ENCODE results near the gene CLEC1A. TPM values are rescaled to one million over a fixed set of nuclear protein-coding genes. Genes with fewer than 3 reads are reported as not detected.

Gene CLEC1A
- total and polyA plus RNA-seq, 4 experiments from 2014 or later, result not detected

DNA sequence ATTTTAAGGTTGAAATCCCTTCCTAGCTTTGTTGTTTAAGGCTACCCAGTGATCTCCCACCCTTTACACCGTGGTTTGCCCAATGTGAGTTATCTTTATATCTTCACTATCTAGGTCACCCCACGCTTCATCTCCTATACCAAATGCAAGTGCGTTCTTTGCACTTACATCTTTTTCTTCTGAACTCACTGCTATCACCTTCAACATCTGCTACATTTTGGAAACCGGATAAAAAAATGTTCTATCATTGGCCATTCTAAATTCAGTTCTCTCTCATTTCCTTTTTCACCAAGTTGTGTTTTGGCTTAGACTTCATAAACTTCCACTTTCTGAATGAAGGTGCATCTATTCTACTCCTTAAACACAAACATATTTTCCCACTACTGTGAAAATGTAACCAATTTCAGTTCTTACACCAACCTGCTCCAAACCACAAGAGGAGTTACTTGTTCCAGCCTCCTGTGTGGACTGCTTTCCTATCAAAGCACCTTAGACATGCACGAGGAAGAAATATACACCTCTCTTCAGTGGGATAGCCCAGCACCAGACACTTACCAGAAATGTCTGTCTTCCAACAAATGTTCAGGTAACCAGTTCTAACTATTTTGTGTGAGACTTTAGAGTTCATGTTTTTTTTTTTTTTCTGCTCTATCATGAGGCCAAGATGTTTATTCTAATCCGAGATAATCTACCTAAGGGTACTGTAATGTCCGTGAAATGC, 46.4 kb downstream of the CLEC1A start:
- no peak for DNase-seq
- Mint-ChIP-seq H3K4me3 (no peak overlapping the region), H3K27ac (peak overlapping the region in 1 of 7 donors; percentile 2), H3K36me3 (no peaks in the 10 kb centered on the region), H3K9me3 (peaks cover 0 to 4% (median 0%) of the 10 kb centered on the region in 8 donors), H3K27me3 (peaks cover 20 to 25% of the 10 kb centered on the region in 2 donors), H3K4me1 (peaks cover 0 to 5% (median 5%) of the 10 kb centered on the region in 4 donors)
- no peak overlapping the region for H3K4me3 ChIP-seq (ENCODE audit: low read length in 2 of 2)
- no peaks in the 10 kb centered on the region for H3K9me3 ChIP-seq (ENCODE audit: control insufficient read depth in 1 of 2, low read length in 2 of 2)
- H3K27ac ChIP-seq (ENCODE audit: low read depth, low read length), result no peak overlapping the region
- H3K27me3 ChIP-seq (ENCODE audit: insufficient read depth, low read length), result no peaks in the 10 kb centered on the region
- intact Hi-C loops (cut with micrococcal nuclease), result no loop called here
- H3K36me3 ChIP-seq (ENCODE audit: insufficient read depth, low read length), result no peaks in the 10 kb centered on the region
- POLR2A ChIA-PET (ENCODE audit: partially characterized antibody), result no interaction called here
- CTCF ChIA-PET (ENCODE audit: partially characterized antibody), result no interaction called here
- no peaks in the 10 kb centered on the region for H3K4me1 ChIP-seq (ENCODE audit: insufficient read depth, low read length)

DNA sequence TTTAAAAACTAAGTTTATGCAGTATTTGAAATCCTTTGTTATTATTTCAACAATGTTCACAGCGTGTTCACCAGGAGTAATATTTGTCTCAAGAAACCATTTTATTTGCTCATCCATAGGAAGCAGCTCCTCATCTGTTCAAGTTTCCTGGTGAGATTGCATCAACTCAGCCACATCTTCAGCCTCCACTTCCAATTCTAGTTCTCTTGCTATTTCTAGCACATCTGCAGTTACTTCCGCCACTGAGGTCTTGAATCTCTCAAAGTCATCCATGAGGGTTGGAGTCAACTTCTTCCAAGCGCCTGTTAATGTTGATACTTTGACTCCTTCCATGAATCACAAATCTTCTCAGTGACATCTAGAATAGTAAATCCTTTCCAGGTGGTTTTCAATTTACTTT, 50.3 kb downstream of the CLEC1A start:
- Mint-ChIP-seq H3K27ac (no peak overlapping the region), H3K9me3 (peaks cover 0 to 4% (median 0%) of the 10 kb centered on the region in 8 donors), H3K27me3 (peaks cover 20 to 31% of the 10 kb centered on the region in 2 donors), H3K36me3 (no peaks in the 10 kb centered on the region), H3K4me1 (peaks cover 0 to 5% (median 5%) of the 10 kb centered on the region in 4 donors), H3K4me3 (no peak overlapping the region)
- Histone ChIP-seq H3K4me3 (ENCODE audit: low read length in 2 of 2) (no peak overlapping the region), H3K4me1 (ENCODE audit: insufficient read depth, low read length) (no peaks in the 10 kb centered on the region), H3K36me3 (ENCODE audit: insufficient read depth, low read length) (no peaks in the 10 kb centered on the region), H3K27me3 (ENCODE audit: insufficient read depth, low read length) (no peaks in the 10 kb centered on the region), H3K9me3 (ENCODE audit: control insufficient read depth in 1 of 2, low read length in 2 of 2) (no peaks in the 10 kb centered on the region), H3K27ac (ENCODE audit: low read depth, low read length) (no peak overlapping the region)
- ChIA-PET POLR2A (ENCODE audit: partially characterized antibody) (no interaction called here), CTCF (ENCODE audit: partially characterized antibody) (no interaction called here)
- intact Hi-C loops (cut with micrococcal nuclease), result no loop called here
- DNase-seq, result no peak

DNA sequence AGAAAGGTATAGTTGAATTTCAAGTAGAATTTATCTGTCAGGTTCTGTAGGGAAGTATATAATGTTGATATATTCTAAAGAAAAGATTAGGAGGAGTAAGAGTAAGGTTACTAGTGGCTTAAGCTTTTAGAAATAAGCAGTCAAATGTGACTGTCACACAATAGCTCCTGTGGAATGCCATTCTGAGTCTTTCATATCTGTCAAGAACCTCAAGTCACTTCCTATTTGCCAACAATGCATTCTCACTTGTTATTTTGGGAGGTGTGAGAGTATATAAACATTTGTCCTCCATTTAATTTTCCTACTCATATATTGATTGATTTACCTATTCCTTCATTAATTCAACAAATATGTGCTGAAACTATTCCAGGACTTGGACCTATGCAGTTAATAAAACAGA, 56.6 kb downstream of the CLEC1A start:
- H3K27me3 ChIP-seq (ENCODE audit: insufficient read depth, low read length), result no peaks in the 10 kb centered on the region
- no peak overlapping the region for H3K27ac Mint-ChIP-seq
- no peak overlapping the region for H3K4me3 Mint-ChIP-seq
- no peaks in the 10 kb centered on the region for H3K4me1 Mint-ChIP-seq
- no peaks in the 10 kb centered on the region for H3K9me3 ChIP-seq (ENCODE audit: control insufficient read depth in 1 of 2, low read length in 2 of 2)
- H3K4me3 ChIP-seq (ENCODE audit: low read length in 2 of 2), result no peak overlapping the region
- peaks cover 10 to 24% of the 10 kb centered on the region in 2 donors for H3K27me3 Mint-ChIP-seq
- ChIA-PET CTCF (ENCODE audit: partially characterized antibody) (no interaction called here), POLR2A (ENCODE audit: partially characterized antibody) (no interaction called here)
- intact Hi-C loops (cut with micrococcal nuclease), result no loop called here
- no peaks in the 10 kb centered on the region for H3K9me3 Mint-ChIP-seq
- H3K27ac ChIP-seq (ENCODE audit: low read depth, low read length), result no peak overlapping the region
- H3K4me1 ChIP-seq (ENCODE audit: insufficient read depth, low read length), result no peaks in the 10 kb centered on the region
- DNase-seq, result no peak
- no peaks in the 10 kb centered on the region for H3K36me3 Mint-ChIP-seq
- no peaks in the 10 kb centered on the region for H3K36me3 ChIP-seq (ENCODE audit: insufficient read depth, low read length)

DNA sequence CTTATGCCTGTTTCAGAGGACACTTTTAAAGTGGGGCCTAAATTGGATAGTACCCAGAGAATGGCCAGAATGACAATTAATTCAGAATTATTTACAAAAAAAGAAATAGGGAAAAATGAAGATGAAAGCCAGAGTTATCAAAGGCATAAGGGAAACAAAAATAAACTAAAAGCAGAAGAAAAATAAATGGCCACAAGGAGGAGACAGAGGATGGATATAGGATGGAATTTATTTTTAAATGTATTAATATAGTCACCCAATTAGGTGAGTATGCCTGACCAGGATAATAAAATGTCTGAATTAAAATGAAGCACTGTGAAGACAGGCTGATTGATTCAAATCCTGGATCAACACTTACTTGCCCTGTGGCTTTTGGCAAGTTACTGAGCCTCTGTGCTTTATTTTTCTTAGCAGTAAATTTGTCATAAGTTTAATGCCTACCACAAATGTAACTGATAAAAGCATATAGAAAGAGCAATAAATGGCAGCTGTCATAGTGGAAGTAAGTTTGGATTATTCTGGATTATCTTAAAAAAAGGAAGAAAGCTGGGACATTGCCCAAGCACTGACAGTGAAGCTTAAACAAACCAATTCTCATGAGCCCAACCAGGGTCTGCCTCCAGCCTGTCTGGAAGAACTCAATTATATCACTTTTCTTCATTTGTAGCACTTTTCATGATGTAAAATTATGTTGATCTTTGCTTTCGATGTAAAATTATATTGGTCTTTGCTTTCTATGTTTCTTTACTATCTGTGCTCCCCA, 64.8 kb downstream of the CLEC1A start:
- intact Hi-C loops (cut with micrococcal nuclease), result no loop called here
- H3K27ac Mint-ChIP-seq, result no peak overlapping the region
- H3K4me1 Mint-ChIP-seq, result no peaks in the 10 kb centered on the region
- peaks cover 7 to 13% of the 10 kb centered on the region in 2 donors for H3K27me3 Mint-ChIP-seq
- H3K9me3 Mint-ChIP-seq, result peaks cover 0 to 1% (median 0%) of the 10 kb centered on the region in 8 donors
- no peak overlapping the region for H3K27ac ChIP-seq (ENCODE audit: low read depth, low read length)
- no peaks in the 10 kb centered on the region for H3K27me3 ChIP-seq (ENCODE audit: insufficient read depth, low read length)
- DNase-seq, result no peak
- no peak overlapping the region for H3K4me3 ChIP-seq (ENCODE audit: low read length in 2 of 2)
- CTCF ChIA-PET (ENCODE audit: partially characterized antibody), result interaction anchor here (1.1 kb wide), 1 partner anchor 284 kb away, joined by 3 read pairs; no protein-coding TSS in a partner anchor
- H3K4me3 Mint-ChIP-seq, result no peak overlapping the region
- no peaks in the 10 kb centered on the region for H3K9me3 ChIP-seq (ENCODE audit: control insufficient read depth in 1 of 2, low read length in 2 of 2)
- no peaks in the 10 kb centered on the region for H3K4me1 ChIP-seq (ENCODE audit: insufficient read depth, low read length)
- POLR2A ChIA-PET (ENCODE audit: partially characterized antibody), result no interaction called here
- H3K36me3 Mint-ChIP-seq, result no peaks in the 10 kb centered on the region
- no peaks in the 10 kb centered on the region for H3K36me3 ChIP-seq (ENCODE audit: insufficient read depth, low read length)

DNA sequence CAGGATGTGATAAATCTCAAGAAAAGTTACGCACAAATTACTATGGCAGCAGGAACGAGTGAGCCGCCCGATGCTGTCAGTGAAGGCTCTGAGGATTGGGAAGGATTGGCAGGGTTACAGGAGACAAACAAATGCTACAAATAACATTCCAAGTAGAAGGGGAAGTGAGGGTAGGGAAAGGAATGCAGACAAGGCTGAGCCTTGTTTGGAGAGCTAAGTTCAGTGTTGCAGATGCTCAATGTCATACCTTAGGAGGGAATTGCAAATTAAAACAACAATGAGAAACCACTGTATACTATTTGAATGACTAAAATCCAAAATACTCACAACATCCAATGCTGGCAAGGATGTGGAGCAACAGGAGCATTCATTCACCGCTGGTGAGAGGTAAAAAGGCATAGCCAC, 67.0 kb downstream of the CLEC1A start:
- Histone ChIP-seq H3K4me3 (ENCODE audit: low read length in 2 of 2) (no peak overlapping the region), H3K36me3 (ENCODE audit: insufficient read depth, low read length) (no peaks in the 10 kb centered on the region), H3K27me3 (ENCODE audit: insufficient read depth, low read length) (no peaks in the 10 kb centered on the region), H3K4me1 (ENCODE audit: insufficient read depth, low read length) (no peaks in the 10 kb centered on the region), H3K27ac (ENCODE audit: low read depth, low read length) (no peak overlapping the region), H3K9me3 (ENCODE audit: control insufficient read depth in 1 of 2, low read length in 2 of 2) (no peaks in the 10 kb centered on the region)
- H3K27me3 Mint-ChIP-seq, result peaks cover 5 to 8% of the 10 kb centered on the region in 2 donors
- no peak overlapping the region for H3K27ac Mint-ChIP-seq
- no peak for DNase-seq
- no peaks in the 10 kb centered on the region for H3K36me3 Mint-ChIP-seq
- intact Hi-C loops (cut with micrococcal nuclease), result no loop called here
- H3K4me3 Mint-ChIP-seq, result no peak overlapping the region
- ChIA-PET CTCF (ENCODE audit: partially characterized antibody) (interaction anchor here (0.7 kb wide), 1 partner anchor 87 kb away, joined by 3 read pairs; no protein-coding TSS in a partner anchor), POLR2A (ENCODE audit: partially characterized antibody) (no interaction called here)
- no peaks in the 10 kb centered on the region for H3K4me1 Mint-ChIP-seq
- H3K9me3 Mint-ChIP-seq, result peaks cover 0 to 1% (median 0%) of the 10 kb centered on the region in 8 donors

DNA sequence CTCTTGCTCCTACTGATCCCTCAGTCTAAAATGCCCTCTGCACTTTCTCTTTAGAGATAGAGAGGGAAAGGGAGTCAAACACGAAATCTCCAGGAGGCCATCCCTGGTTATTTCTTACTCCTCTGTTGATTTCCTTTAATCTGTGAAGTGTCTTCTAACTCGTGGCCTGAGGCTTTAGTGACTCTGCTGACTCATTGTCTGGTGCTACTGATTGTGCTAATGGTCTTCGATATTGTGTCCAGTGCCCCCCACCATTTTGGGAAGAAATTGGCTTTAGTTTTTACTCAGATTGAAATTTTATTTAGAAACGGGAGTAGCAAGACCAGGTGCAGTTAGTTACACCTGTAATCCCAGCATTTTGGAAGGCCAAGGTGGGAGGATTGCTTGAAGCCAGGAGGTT, 67.5 kb downstream of the CLEC1A start:
- no peak overlapping the region for H3K27ac Mint-ChIP-seq
- Histone ChIP-seq H3K36me3 (ENCODE audit: insufficient read depth, low read length) (no peaks in the 10 kb centered on the region), H3K27ac (ENCODE audit: low read depth, low read length) (no peak overlapping the region), H3K4me1 (ENCODE audit: insufficient read depth, low read length) (no peaks in the 10 kb centered on the region), H3K4me3 (ENCODE audit: low read length in 2 of 2) (no peak overlapping the region), H3K27me3 (ENCODE audit: insufficient read depth, low read length) (no peaks in the 10 kb centered on the region), H3K9me3 (ENCODE audit: control insufficient read depth in 1 of 2, low read length in 2 of 2) (no peaks in the 10 kb centered on the region)
- peaks cover 0 to 1% (median 0%) of the 10 kb centered on the region in 8 donors for H3K9me3 Mint-ChIP-seq
- intact Hi-C loops (cut with micrococcal nuclease), result no loop called here
- CTCF ChIA-PET (ENCODE audit: partially characterized antibody), result no interaction called here
- no peak for DNase-seq
- POLR2A ChIA-PET (ENCODE audit: partially characterized antibody), result no interaction called here
- no peaks in the 10 kb centered on the region for H3K36me3 Mint-ChIP-seq
- H3K4me3 Mint-ChIP-seq, result no peak overlapping the region
- H3K27me3 Mint-ChIP-seq, result peaks cover 5 to 7% of the 10 kb centered on the region in 2 donors
- H3K4me1 Mint-ChIP-seq, result no peaks in the 10 kb centered on the region

DNA sequence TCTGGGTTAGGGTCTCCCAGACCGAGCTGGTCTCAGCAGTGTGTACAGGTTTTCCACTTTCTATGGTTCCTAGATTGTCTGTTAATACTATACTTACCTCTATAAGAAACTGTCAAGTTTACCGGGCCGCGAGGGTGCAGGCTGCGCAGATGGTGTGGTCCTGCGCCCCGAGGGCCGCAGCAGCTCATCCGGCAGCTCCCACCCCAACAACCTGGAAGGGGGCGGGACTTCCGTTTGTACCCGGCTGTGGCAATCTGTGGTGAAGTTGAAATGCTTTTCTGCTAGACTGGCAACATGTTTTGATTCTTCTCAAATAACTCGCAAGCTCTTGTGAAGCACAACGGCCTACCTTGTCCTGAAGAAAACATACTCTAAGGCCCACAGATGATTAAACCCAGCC, 68.3 kb downstream of the CLEC1A start, which contains the start of gene CLEC9A:
CLEC9A (plus strand) TSS at position 237 of the 400 bp plus-strand sequence. CDS start 22,006 bp downstream, outside the sequence.
- Mint-ChIP-seq H3K27ac (no peak within 1 kb of the TSS), H3K36me3 (no peaks in the 10 kb centered on the region), H3K9me3 (no peaks in the 10 kb centered on the region), H3K4me1 (no peaks in the 10 kb centered on the region), H3K4me3 (no peak within 1 kb of the TSS), H3K27me3 (peaks cover 5 to 7% of the 10 kb centered on the region in 2 donors)
- ChIA-PET CTCF (ENCODE audit: partially characterized antibody) (no interaction called here), POLR2A (ENCODE audit: partially characterized antibody) (no interaction called here)
- Histone ChIP-seq H3K9me3 (ENCODE audit: control insufficient read depth in 1 of 2, low read length in 2 of 2) (no peaks in the 10 kb centered on the region), H3K4me3 (ENCODE audit: low read length in 2 of 2) (no peak within 1 kb of the TSS), H3K27me3 (ENCODE audit: insufficient read depth, low read length) (no peaks in the 10 kb centered on the region), H3K36me3 (ENCODE audit: insufficient read depth, low read length) (no peaks in the 10 kb centered on the region), H3K4me1 (ENCODE audit: insufficient read depth, low read length) (no peaks in the 10 kb centered on the region), H3K27ac (ENCODE audit: low read depth, low read length) (no peak within 1 kb of the TSS)
- intact Hi-C loops (cut with micrococcal nuclease), result no loop called here
- no peak for DNase-seq

Measured in CD4-positive, alpha-beta memory T cell (primary cell).